HG03571 (cell line): ENCODE measurements around the gene CNTN2.

Source experiments
- ATAC-seq: cut with Tn5 transposase; IDR thresholded peaks from one replicate; pipeline ENCODE4 v1.9.1; 2021; ENCODE audit not compliant: unreplicated experiment

The CNTN2 gene

DNA sequence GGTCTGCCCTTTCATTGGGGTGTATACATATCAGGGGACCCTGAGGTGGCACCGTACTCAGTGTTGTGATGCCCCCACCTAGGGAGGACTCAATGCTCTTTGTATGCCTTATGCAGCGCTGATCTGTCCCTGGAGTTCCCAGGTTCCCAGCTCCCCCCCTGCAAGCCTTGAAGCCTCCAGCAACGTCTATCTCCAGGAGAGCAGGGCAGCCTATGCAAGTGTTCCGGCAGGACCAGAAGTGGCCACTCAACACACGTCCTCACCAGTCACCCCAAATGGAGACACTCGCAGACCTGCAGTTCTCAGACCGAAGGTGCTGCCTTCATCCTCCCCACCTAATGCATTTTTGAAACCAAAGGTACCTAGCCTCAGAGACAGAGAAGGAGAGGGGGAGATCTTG, 25.2 kb upstream of the CNTN2 start:
- ATAC-seq = no peak

DNA sequence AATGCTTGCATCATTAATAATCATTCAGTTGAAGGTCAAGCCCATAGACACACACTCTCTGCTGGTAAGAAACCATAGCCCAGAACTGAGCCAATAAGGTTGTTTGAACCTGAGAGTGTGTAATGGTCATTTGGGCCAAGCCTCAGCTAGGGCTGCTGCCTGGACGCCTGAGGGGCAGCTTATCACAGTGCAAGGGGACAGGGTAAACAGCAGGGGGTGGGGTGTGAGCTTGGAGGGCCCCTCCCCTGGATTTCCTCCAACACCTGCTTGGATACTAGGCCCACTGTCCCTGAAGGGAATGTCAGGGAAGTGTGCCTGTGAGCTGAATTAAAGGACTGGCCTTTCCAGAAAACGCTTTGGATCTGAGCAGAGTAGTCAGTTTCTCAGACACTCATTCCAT, 24.6 kb upstream of the CNTN2 start:
- no peak for ATAC-seq

DNA sequence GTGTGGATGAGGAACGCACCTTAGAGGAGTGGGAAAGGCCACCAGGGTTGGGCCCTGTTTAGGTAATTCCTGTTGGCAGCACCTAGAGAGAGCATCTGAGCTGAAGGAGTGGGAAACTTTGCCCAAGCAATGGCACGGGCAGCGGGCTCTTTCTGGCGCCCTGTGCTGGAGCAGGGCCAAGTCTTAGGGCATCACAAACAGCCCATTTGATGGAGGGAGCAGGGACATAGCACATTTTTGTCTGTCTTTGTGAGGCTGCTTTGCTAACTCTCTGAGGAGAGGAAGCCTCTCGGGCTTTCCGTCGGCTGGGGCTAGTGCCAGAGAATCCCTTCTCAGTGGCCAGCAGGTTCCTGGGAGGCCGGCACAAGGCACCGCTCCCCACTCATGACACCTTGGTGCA, 22.5 kb upstream of the CNTN2 start:
- no peak for ATAC-seq

DNA sequence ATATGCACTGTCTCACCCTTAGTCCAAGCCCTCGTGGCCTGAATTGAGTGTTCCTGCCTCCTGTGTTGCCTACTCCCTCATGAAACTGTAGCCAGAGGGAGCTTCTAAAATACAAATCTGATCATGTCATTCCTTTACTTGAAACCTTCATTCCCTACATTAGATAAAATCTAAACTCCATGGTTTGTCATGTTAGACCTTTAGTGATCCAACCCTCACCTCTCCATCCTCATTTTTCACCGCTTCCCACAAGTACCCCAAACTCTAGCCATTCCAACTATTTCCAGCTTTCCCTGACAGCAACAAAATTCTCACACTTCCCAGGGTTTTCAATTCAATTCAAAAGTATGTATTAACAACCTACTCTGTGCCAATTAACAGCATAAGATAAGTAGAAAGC, 18.3 kb upstream of the CNTN2 start:
- no peak for ATAC-seq

DNA sequence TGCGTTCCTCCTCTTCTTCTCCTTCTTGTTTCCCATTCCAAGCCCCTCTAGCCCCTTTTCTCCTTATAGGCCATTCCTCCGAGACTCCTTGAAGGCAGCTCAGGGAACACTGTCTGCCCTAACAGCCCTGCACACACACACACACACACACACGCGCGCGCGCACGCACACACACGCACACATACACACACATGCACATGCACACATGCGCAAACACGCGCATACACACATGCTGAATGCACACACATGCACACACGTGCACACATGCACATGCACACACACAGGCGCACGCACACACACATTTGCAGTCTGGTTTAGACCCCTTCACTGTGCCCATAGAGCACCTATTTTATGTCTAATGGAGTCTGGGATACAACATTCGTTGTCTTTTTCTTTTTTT, 17.8 kb upstream of the CNTN2 start:
- ATAC-seq = no peak

DNA sequence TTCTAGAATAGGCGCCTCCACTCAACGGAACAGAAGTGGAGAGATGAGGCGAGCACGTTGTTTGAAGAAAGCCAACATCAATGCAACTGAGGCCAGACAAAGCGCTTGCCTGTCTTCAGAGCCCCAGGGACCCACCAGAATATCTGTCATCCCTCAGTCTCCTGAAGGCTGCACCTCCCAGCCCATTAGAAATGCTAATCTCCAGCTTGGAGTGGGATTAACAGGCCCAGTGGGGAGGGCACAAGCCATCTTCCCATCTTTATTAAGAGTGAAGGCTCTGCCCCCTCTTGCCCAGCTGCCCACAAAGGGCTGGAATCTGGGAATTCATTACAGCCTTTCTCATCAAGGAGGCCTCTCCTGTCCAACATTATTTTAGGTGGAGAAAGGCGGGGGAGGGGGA, 16.8 kb upstream of the CNTN2 start:
- ATAC-seq = no peak

DNA sequence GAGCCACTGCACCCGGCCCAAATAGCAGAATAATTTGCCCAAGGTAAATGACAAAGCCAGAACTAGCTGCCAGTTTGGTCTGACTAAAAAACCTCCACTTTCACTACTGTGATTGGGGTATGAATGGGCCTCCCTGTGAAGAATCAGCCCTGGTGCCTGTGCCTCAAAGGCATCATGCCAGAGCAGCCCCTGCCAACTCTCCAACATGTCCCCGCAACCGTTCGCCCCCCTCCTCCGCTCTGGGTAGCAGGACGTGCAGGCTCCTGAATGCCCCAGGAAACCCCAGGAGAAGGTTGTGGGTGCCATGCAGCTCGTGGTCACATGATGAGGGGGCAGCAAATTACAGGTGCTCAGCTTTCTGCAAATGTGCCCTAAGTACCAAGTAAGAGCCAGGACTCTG, 14.6 kb upstream of the CNTN2 start:
- ATAC-seq = no peak

DNA sequence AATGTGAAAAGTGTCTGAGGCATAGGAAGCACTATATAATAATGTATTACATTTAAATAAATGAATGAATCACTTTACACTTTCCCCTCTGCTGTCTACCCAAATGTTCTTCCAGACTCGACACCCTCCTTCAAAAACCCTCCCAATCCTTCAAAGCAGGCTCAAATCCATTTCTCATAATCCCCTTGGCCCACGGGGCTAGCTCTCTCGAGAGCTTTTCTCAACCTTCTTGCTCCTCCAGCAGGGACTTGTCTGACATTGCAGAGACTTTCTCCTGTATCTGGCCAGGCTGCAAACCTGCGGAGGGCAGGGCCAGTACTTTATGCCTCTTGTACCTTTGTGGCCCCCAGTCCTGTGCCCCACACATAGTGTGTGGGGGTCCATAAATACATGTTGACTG, 14.1 kb upstream of the CNTN2 start:
- ATAC-seq = no peak

DNA sequence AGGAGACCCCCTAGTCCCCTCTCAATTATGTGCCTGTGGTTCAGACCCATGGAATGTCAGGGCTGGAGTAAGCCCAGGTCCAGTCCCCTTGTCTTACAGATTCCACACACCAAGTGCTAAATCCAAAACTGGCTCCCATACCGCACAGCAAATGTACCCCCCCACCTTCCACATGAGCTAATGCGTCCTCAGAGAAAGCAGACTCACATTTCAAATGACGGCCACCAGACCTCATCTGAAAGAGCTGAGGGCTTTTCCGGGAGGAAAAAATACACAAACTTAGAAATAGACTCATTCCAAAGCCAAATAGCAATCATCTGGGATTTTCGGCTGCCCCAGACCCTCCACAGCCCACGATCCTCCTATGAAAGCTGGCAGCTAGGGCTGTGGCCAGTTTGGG, 12.8 kb upstream of the CNTN2 start:
- no peak for ATAC-seq

DNA sequence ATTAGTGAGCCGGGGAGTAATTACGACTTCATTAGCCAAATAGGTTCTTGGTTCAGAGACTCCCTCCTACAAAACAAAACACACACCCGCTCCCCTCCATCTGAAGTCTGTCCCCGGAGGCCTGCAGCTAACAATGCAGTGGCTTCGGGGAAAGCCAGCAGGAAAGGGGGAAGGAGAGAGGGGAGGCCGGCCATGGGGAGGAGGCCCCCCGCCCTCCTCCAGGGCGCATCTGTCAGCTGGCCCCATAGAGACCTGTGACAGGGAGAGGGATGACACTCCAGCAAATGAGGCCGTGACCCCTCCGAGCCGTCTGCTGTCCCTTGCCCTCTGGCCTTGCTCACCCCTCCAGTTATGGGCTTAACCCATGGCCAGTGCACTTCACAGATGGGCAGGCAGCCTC, 12.1 kb upstream of the CNTN2 start:
- ATAC-seq = no peak

DNA sequence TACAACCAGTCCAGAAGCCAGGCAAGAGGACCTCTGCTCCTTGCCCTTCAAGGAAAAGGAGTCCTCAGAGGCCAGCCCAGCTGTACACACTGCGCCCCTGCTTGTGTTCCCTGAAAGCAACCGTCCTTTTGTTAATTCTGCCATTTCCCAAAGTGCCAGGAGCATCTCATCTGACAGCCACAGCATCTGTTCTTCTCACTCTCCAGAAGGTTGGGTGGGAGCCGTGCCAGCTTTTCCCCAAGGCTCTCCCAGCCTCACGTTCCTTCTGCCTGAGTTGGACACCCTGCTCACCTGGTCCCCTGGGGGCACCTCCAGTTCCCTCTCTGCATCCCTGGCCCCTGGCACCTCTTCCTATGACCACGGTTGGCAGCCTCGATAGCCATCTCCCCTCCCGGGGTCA, 10.5 kb upstream of the CNTN2 start:
- no peak for ATAC-seq

DNA sequence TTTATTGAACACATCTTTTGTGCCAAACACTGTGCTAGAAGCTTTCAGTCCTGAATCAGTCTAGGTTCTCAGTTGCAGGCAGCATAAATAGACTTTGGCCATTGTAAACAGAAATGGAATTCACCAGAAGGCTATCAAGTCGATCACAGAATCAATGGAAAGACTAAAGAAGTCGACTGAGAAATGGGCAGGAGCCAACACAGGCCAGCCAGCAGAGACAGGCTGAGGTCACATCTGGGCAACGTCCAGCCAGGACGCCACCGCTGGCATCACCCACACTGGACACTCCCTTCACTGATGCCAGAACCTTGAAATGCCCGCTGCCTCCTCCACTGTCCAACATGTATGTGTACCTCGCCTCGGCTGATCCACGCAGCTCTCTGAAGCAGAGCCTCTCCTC, 5.5 kb upstream of the CNTN2 start:
- no peak for ATAC-seq

DNA sequence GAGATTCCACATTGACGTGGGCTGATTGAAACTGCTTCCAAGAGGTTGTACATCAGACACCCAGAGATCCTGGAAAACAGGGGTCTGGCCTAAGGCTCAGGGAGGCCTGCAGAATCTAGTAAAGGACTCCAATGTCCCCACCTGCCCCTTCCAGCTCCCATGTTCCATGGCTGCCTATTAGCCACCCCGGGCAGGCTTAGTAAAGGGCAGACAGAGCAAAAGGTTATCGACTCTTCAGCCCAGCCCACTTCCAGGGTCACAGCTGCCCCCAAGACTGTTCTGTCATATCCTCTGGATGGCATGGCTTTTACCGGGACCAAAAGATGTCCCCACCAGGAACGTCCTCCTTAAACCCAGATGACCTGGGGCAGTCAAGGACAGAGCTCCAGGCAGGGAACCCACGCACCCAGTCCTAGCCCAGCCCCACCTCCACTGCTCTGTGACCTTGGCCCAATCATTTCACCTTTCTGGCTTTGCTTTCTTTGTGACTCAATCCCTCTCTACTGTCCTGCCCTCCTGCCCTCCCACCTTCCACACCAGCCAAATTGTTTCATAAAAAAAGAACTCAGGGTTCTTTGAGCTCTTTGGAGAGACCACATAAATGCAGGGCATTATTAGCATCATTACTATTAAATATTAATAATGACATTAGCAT, 4.8 kb upstream of the CNTN2 start:
- no peak for ATAC-seq

DNA sequence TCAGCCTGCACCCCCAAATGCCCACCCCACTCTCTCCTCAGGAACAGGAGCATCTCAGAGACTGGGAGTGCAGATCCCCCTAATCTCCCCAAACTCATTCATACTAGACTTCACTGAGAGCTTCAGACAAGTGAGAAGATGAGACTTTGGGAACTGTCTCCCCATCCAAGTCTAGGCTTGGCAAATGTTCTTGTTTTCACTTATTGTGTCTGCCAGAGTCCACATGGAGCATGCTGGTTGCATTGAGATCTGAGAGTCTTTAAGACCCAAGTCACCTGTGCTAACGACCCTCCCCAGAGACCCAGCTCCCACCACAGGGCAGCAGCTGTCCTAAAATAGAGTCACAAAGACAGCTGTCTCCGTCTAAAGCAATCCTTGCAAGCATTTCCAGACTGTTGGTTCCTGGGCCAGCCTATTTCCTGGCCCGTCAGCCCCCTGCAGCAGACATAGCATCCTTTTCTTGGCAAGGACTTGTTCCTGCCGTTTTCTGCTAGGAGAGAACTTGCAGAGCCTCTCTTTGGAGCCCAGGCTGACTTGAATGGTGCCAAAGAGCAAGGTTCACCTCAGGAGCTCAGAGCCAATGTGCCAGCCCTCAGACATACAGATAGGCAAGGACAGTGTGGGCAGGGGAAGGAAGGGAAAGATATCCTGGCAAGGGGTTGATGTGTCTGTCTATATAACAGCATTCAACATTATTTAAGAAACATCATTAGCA, 1.9 kb upstream of the CNTN2 start:
- ATAC-seq = no peak

DNA sequence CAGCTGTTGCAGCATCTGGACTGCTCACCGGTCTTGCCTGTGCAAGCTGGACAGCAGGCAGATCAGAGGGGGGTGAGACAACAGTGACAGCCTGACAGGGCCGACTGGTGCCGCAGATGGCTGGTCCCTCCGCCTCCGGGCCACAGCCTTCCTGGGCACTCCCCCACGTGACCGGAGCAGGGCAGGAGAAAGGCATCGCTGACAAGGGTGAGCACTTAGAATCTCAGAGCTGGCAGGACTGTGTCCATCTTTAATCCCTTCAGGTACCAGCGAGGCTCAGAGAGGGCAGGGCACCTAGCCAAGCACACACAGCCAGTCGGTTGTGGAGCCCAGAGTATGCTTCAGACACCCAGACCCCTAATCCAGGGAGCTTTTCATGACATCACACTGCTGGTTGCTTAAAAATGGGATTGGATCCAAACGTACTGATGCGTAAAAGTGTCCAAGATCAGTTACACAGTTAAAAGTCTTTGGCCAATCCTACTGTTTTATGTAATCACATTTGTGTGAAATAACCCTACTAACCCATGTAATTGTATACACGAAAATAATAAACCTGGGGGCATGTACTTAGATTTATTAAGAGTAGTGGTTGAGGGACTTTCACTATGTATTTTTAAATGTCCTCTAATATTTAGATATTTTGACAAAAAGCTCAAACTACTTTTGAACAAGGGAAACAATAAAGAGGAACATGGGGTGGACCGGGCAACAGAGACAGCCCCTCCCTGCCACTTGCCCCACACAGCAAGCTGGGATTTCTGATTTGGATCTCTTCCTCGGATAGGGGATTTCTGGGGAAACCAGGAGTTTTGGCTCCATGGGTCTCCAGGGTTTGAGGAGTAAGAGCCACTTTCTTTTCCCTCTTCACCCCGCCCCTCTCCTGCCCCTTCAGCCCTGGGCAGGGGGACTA, 758 bp upstream of the CNTN2 start:
- ATAC-seq = no peak

DNA sequence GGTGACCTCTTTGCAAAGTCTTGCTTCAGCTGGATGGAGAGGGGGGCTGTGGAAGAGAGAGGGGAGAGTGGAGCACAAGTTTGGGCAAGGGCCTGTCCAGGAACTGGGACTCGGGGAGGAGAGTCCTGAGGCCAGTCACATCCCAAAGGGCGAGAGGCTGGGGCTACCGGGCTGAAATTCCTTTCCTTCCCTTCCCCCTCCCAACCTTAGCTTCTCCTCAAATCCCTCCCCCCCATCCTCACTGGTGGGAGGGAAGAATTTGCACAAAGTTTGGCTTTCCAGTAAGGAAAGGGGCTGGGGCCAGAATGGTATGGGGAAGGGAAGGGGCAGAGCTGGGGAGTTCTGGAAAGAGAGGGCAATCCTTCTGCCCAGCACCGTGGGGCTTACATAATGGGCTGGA, 854 bp downstream of the CNTN2 start:
- no peak for ATAC-seq

DNA sequence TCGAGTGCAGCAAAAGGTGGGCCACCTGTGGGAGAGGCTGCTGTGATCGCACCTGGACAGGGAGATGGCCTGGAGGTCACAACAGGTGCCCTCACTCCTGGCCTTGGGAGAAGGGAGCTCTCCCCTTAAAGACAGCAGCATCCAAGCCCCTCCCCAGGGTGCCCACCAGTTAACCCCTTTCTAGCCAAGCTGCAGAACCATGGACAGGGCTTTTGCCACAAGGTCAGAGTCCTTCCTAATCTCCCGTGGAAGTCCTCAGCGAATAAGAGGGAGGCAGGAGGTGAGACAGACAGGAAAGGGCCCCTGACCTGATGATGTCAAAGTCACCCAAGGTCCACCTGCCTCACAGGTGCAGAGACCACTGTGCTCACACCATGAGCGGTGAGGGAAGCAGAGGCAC, 1.7 kb downstream of the CNTN2 start:
- ATAC-seq = no peak

DNA sequence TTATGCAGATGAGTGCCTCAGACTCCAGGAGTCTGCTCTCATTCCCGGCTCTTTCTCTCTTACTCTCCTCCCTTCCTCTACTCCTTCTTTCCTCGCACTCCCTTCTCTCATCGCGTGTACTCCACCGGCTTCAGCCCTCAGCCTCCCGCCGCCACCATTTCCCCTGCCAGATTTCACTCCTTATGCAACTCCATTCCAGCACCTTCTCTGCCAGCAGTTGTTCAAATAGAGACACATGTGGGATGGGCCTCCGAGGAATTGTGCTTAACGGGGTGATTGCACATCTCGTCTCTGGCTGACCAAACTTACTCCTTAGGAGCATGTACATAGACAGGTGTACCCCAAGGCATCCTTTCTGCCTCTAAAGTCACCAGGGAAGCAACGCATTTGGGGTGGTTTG, 2.1 kb downstream of the CNTN2 start:
- ATAC-seq = no peak

DNA sequence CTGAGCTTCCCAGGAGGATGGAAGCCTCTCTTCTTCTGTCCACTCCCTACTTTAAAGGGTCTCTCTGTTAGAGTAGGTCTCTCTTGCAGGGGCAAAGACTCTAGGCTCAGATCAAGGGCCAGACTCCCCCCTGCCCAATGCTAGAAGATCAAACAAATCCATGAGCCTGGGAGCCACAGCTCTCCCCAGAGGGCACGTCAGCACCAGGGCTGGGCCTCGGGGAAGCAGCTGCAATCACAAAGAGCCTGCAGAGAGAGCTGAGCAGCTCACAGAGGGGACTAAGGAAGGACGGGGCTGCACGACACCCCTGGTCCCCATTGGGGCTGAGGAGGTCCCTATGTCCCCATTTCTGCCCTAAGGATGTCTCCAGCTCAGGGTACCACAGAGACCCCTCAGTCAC, 3.9 kb downstream of the CNTN2 start:
- ATAC-seq = no peak

DNA sequence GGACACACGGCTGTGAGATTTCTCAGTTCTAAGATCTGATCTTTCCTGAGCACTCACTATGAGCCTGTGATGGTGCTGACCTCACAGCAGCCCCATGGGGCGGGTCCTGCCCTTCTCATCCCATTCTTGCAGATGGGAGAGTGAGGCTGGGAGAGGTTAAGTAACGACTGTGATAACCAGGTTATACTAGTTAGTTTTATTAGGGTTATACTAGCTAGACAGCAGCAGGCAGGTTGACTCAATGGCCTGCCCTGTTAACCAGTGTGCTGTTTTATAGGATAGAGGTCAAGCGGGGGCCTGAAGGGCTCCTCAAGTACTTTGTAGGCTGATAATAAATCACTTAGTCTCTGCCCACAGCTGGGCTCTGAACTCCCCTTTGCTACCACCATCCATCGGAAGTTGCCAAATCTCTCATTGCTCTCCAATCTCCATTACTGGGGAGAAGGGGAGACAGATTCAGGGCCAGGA, 4.8 kb downstream of the CNTN2 start:
- no peak for ATAC-seq

DNA sequence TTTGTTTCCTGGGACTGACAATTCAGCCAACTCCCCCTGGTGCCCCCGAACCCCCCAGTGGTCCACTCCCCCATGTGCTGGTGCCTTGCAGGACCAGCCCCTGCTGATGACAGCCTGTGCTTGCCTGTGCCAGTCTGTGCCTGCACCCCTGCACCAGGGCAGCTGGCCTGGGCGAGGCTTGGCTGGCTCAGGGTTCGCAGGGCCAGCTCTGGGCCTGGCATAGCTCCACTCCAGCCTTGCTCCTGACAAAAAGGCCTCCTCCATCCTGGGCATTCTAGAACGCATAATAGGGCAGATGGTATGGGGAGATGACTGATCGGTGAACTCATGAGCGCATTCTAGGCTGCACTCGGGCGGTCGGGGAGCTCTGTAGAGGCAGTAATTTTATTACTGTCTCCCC, 5.4 kb downstream of the CNTN2 start:
- no peak for ATAC-seq

DNA sequence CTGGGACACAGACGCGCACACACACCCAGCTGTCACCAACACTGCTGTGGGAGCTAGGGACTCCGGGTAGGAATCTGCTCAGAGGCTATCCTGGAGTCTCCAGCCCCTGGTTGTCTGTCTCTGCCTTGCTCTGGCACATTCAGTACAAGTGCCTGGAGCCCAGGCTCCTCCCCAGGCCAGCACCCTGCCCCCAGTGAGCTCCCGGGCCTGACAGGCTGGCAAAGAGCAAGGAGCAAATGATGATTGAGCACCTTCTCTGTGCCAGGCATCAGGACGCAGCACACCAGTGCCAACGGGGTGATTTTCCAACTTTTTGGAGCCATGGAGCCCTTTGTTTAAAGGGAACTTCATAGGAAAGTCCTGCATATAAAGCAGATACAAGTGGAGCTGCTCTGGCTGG, 6.5 kb downstream of the CNTN2 start:
- ATAC-seq = no peak
